HCT116 (cell line): ENCODE results near the gene RPL6.

Experiments used
- CEBPB ChIP-seq: IDR thresholded peaks from 2 replicates; pipeline ENCODE4 v1.6.1; 2012; ENCODE audit warnings: low read depth
- CTCF ChIP-seq, 3 experiments: fragments of 200-600 bp in 1 of 3; sonication (generic) in 1 of 3; IDR thresholded peaks in 2 of 3; conservative IDR thresholded peaks in 1 of 3; 2 replicates each; pipeline ENCODE4 v1.5.1; 2012 to 2017; ENCODE audit warnings: low read depth in 2 of 3, low read length in 2 of 3, antibody characterized with exemption in 1 of 3, borderline replicate concordance in 1 of 3, control low read depth in 1 of 3, mild to moderate bottlenecking in 1 of 3, mixed read lengths in 1 of 3, mixed run types in 1 of 3, moderate library complexity in 1 of 3; ENCODE audit not compliant: insufficient read depth in 1 of 3
- MAX ChIP-seq: IDR thresholded peaks from 2 replicates; pipeline ENCODE4 v1.6.1; 2012
- TCF7L2 ChIP-seq: IDR thresholded peaks from 2 replicates; pipeline ENCODE4 v1.7.0; 2011; ENCODE audit warnings: borderline replicate concordance, inconsistent platforms; ENCODE audit not compliant: insufficient read depth, insufficient read length; ENCODE audit errors: extremely low read depth

GRCh38 chr12:112401054-112401453 is 8.4 kb downstream of the RPL6 start:
- no peak for TF ChIP-seq CTCF (IDR thresholded peaks at IDR 0.05 in 2 of 3, conservative IDR thresholded peaks at IDR 0.05 in 1 of 3; ENCODE audit: borderline replicate concordance in 1 of 3, insufficient read depth in 1 of 3, low read depth in 2 of 3, low read length in 2 of 3)
- no peak for TF ChIP-seq MAX
- no peak for TF ChIP-seq TCF7L2
- TF ChIP-seq CEBPB: no peak
